Kidney (tissue), 14 donors: Measurements from ENCODE around the gene NEUROD2. TPM values are rescaled to one million over a fixed set of nuclear protein-coding genes. Genes with fewer than 3 reads are reported as not detected.

Experiments used
- DNase-seq, 5 donors: peaks; one replicate each; pipeline ENCODE4 v3.0.0-alpha.2; 2013 to 2020
- FAIRE-seq: peaks from 2 replicates; lab custom pipeline; 2012; peaks lifted over from hg19 to GRCh38; lab: Jason Lieb, UNC
- H3K27ac ChIP-seq, 2 donors: one replicate each; pipeline ENCODE4 v1.7.0; 2013; ENCODE audit warnings: low read depth in 2 of 2, low read length in 2 of 2, inconsistent platforms in 1 of 2
- H3K27me3 ChIP-seq: one replicate; pipeline ENCODE4 v1.7.1; 2013; ENCODE audit warnings: low read length, inconsistent platforms; ENCODE audit not compliant: control insufficient read depth, insufficient read depth
- H3K36me3 ChIP-seq, 3 donors: one replicate each; pipeline versions ENCODE4 v1.7.0 to v1.7.1; 2013; ENCODE audit warnings: low read length in 3 of 3, control low read depth in 1 of 3, inconsistent platforms in 1 of 3; ENCODE audit not compliant: insufficient read depth in 3 of 3, control insufficient read depth in 2 of 3
- H3K4me1 ChIP-seq, 3 donors: one replicate each; pipeline versions ENCODE4 v1.7.0 to v1.7.1; 2013; ENCODE audit warnings: low read length in 3 of 3, inconsistent platforms in 1 of 3, low read depth in 1 of 3; ENCODE audit not compliant: control insufficient read depth in 2 of 3, insufficient read depth in 2 of 3
- H3K4me3 ChIP-seq, 3 donors: one replicate each; pipeline versions ENCODE4 v1.7.0 to v1.8.1; 2013; ENCODE audit warnings: low read length in 3 of 3, control low read depth in 1 of 3, inconsistent platforms in 1 of 3
- H3K9ac ChIP-seq, 3 donors: one replicate each; pipeline versions ENCODE4 v1.7.0 to v1.7.1; 2013; ENCODE audit warnings: low read length in 3 of 3, control low read depth in 1 of 3, inconsistent platforms in 1 of 3
- H3K9me3 ChIP-seq, 3 donors: one replicate each; pipeline versions ENCODE4 v1.7.0 to v1.7.1; 2013; ENCODE audit warnings: low read length in 3 of 3, control low read depth in 1 of 3, inconsistent platforms in 1 of 3; ENCODE audit not compliant: control insufficient read depth in 2 of 3, insufficient read depth in 1 of 3
- intact Hi-C: fragments of 100-400 bp; cut with DNase I; formaldehyde crosslinking; loops from one replicate; pipeline ENCODE4 v1.11.1; 2022
- polyA plus RNA-seq: library from polyadenylated mRNA; stranded (reverse); fragments of 350-450 nt; fragmentation: Illumina TruSeq; extraction: RNeasy Lipid Tissue Mini Kit (QIAGEN cat#74804); gene quantifications from one replicate; pipeline ENCODE4 v1.2.3, GENCODE V29; 2014; ENCODE audit warnings: low read depth, low replicate concordance; ENCODE audit not compliant: insufficient read depth
- total RNA-seq: library from RNA; stranded (reverse); fragmentation: NEBNext Ultra II Directional; extraction: Animal tissue kit (Norgen Biotek cat#: 25700); gene quantifications from one replicate; pipeline ENCODE4 v1.2.1, GENCODE V29; 2021
- TF ChIP-seq, protein P1 (sequence below): IDR thresholded peaks from 3 replicates; pipeline ENCODE4 v1.5.1; 2012; ENCODE audit warnings: mild to moderate bottlenecking, moderate library complexity, borderline replicate concordance; ENCODE audit not compliant: insufficient read depth; ENCODE audit errors: extremely low read depth
- donor health status: control.
- donor health status: control.
- donor health status: control.
- donor health status: control.
- donor health status: control.
- donor health status: DM: yes; HTN: yes; CAD: no.
- donor health status: Normal renal cell carcinoma (clear cell type).

The NEUROD2 gene
- total and polyA plus RNA-seq, 2 donors from 2014 or later: not detected

DNA sequence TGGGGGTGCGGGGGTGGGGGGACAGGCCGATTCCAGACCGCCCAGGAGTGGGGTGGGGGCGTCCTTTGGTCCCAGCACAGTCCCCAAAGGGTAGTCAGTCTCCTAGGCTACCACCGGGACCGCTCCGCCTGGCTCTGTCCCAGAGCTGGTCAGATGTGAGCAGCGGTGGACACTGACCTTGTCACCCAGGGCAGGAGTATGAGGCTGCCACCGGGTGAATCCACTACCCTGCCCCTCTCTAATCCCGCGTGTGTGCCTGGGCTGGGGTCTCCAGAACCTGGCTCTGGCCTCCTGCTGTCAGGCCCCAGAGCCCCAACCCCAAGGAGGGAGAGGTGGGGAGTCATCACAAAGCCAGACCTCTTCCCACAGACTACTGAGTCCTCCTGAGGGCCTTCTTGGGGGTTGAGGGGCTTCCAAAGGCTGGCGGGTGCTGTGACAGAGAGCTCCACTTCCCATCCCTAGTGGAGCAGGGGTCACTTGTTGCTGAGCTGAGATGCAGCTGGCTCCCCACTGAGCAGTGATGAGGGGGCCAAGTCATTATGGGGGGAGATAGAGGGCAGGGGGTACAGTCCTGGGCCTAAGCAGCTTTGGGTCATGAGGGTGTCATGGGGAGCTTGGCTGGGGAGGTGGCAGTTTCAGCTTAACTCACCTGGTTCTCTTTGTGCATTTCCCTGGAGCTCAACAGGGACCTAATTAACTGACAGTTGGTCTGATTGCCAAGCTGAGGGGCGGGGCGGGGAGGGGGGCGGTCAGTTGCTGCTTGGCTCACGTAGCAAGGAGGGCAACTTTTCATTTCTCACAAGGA lies 20.2 kb upstream of the NEUROD2 start:
- TF ChIP-seq, protein P1, sequence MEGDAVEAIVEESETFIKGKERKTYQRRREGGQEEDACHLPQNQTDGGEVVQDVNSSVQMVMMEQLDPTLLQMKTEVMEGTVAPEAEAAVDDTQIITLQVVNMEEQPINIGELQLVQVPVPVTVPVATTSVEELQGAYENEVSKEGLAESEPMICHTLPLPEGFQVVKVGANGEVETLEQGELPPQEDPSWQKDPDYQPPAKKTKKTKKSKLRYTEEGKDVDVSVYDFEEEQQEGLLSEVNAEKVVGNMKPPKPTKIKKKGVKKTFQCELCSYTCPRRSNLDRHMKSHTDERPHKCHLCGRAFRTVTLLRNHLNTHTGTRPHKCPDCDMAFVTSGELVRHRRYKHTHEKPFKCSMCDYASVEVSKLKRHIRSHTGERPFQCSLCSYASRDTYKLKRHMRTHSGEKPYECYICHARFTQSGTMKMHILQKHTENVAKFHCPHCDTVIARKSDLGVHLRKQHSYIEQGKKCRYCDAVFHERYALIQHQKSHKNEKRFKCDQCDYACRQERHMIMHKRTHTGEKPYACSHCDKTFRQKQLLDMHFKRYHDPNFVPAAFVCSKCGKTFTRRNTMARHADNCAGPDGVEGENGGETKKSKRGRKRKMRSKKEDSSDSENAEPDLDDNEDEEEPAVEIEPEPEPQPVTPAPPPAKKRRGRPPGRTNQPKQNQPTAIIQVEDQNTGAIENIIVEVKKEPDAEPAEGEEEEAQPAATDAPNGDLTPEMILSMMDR: no peak
- Histone ChIP-seq H3K9me3 (no peaks in the 10 kb centered on the region), H3K36me3 (no peaks in the 10 kb centered on the region), H3K4me1 (peaks cover 0 to 7% (median 0%) of the 10 kb centered on the region in 3 donors), H3K4me3 (no peak overlapping the region), H3K27ac (peak overlapping the region in 1 of 2 donors; percentile 78), H3K9ac (peak overlapping the region in 1 of 3 donors; percentile 34), H3K27me3 (peaks cover 2% of the 10 kb centered on the region)
- intact Hi-C loops: loop anchor here (10.0 kb wide), 1 partner anchor 83 kb away; no protein-coding TSS in a partner anchor
- no peak for FAIRE-seq
- peak in 1 of 5 donors; percentile 56 for DNase-seq

- no peaks in the 10 kb centered on the region for H3K36me3 ChIP-seq
- H3K4me1 ChIP-seq: peaks cover 0 to 9% (median under 1%) of the 10 kb centered on the region in 3 donors
- TF ChIP-seq, protein P1: no peak
- peak overlapping the region; percentile 16 to 68 (median 35) for H3K4me3 ChIP-seq
- intact Hi-C loops: loop anchor here (10.0 kb wide), 1 partner anchor 82 kb away; no protein-coding TSS in a partner anchor
- H3K27me3 ChIP-seq: peaks cover 2% of the 10 kb centered on the region
- no peak for FAIRE-seq
- H3K27ac ChIP-seq: no peak overlapping the region
- peak in 2 of 5 donors; percentile 51 for DNase-seq
- no peaks in the 10 kb centered on the region for H3K9me3 ChIP-seq
- no peak overlapping the region for H3K9ac ChIP-seq
Measured at GRCh38 chr17:39627047-39627711, 19.5 kb upstream of the NEUROD2 start.

DNA sequence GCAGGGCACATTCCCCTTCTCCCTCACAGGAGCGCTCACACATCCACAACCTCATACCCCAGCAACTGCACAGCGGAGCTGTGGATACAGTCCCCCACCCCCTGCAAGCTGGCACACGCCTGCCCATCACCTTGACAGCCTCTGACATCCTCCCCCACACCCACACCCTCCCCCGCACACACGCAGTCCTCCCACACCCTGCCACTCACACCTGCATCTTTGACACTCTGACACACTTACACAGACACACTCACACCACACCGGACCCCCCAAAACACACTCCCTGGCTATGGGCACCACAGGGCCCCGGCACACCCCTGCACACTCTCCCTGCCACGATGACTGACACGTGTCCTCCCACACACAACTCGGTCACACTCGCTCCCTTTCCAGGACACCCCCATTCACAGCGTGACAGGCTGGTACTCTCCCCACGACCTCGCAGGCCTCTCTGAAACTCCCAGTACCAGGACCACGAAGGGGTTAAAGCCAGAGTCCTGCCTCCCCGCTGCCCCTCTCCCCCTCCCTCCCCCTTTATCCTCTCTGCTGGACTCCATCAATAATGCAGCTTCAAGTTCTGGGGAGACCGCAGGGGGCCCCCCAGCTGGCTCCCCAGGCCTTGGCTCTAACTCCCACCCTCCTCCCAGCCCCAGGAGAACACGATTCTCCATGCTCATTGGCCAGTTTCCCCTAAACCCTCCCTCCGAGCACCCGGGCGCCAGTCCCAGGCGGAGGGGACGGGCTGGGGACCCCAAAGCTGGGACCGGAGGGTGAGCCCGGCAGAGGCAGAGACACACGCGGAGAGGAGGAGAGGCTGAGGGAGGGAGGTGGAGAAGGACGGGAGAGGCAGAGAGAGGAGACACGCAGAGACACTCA lies 18.7 kb upstream of the NEUROD2 start, which contains the start of gene PPP1R1B:
TSS of gene PPP1R1B (plus strand) at position 782 of the 876 bp plus-strand sequence. CDS start 441 bp downstream, outside the sequence.
- H3K36me3 ChIP-seq: no peaks in the 10 kb centered on the region
- H3K27me3 ChIP-seq: peaks cover 2% of the 10 kb centered on the region
- peak within 1 kb of the TSS; percentile 16 to 68 (median 35) for H3K4me3 ChIP-seq
- H3K9me3 ChIP-seq: no peaks in the 10 kb centered on the region
- H3K4me1 ChIP-seq: peaks cover 0 to 11% (median 3%) of the 10 kb centered on the region in 3 donors
- TF ChIP-seq, protein P1: no peak
- no peak for FAIRE-seq
- no peak within 1 kb of the TSS for H3K9ac ChIP-seq
- peak in 1 of 5 donors; percentile 65 for DNase-seq
- H3K27ac ChIP-seq: peak within 1 kb of the TSS in 1 of 2 donors; percentile 78
- intact Hi-C loops: loop anchor here (10.0 kb wide), 1 partner anchor 82 kb away; no protein-coding TSS in a partner anchor
